DLD1 (cell line): ENCODE data around the gene PEX10.

Experiments used
- in situ Hi-C: cut with HindIII; loops from 2 replicates; pipeline ENCODE4 v1.10.0; 2017; ENCODE audit warnings: low sequenced_read_pairs

PEX10 gene

GRCh38 chr1:2406451-2407041 lies 5.8 kb downstream of the PEX10 start:
- in situ Hi-C loops, result loop anchor here (10.0 kb wide), 1 partner anchor 192 kb away; no protein-coding TSS in a partner anchor

- in situ Hi-C loops, result loop anchor here (10.0 kb wide), 1 partner anchor 191 kb away; no protein-coding TSS in a partner anchor
Observed at GRCh38 chr1:2405588-2406295, 6.6 kb downstream of the PEX10 start.

GRCh38 chr1:2404890-2405511 lies 7.4 kb downstream of the PEX10 start:
- in situ Hi-C loops, result loop anchor here (10.0 kb wide), 1 partner anchor 190 kb away; no protein-coding TSS in a partner anchor

GRCh38 chr1:2404142-2404889 lies 8.0 kb downstream of the PEX10 start:
- in situ Hi-C loops, result loop anchor here (10.0 kb wide), 1 partner anchor 190 kb away; no protein-coding TSS in a partner anchor

GRCh38 chr1:2403273-2403672 lies 9.1 kb downstream of the PEX10 start:
- in situ Hi-C loops, result loop anchor here (10.0 kb wide), 1 partner anchor 188 kb away; no protein-coding TSS in a partner anchor

GRCh38 chr1:2402420-2402819 lies 9.9 kb downstream of the PEX10 start:
- in situ Hi-C loops, result loop anchor here (10.0 kb wide), 1 partner anchor 188 kb away; no protein-coding TSS in a partner anchor

- in situ Hi-C loops, result loop anchor here (10.0 kb wide), 1 partner anchor 186 kb away; no protein-coding TSS in a partner anchor
Observed at GRCh38 chr1:2400950-2401649, 11.3 kb downstream of the PEX10 start.

- in situ Hi-C loops, result loop anchor here (10.0 kb wide), 1 partner anchor 186 kb away; no protein-coding TSS in a partner anchor
Observed at GRCh38 chr1:2400576-2400909, 11.8 kb downstream of the PEX10 start.

GRCh38 chr1:2399890-2400575 lies 12.3 kb downstream of the PEX10 start:
- in situ Hi-C loops, result loop anchor here (10.0 kb wide), 2 partner anchors 185 to 205 kb away; partner anchors contain the start of gene FAAP20

- in situ Hi-C loops, result loop anchor here (10.0 kb wide), 1 partner anchor 204 kb away; the partner anchor contains the start of gene FAAP20
Observed at GRCh38 chr1:2398871-2399270, 13.5 kb downstream of the PEX10 start.

- in situ Hi-C loops, result loop anchor here (10.0 kb wide), 1 partner anchor 202 kb away; the partner anchor contains the start of gene FAAP20
Observed at GRCh38 chr1:2397007-2397679, 15.2 kb downstream of the PEX10 start.

GRCh38 chr1:2396476-2396875 lies 15.9 kb downstream of the PEX10 start:
- in situ Hi-C loops, result loop anchor here (10.0 kb wide), 1 partner anchor 202 kb away; the partner anchor contains the start of gene FAAP20

- in situ Hi-C loops, result loop anchor here (10.0 kb wide), 1 partner anchor 201 kb away; the partner anchor contains the start of gene FAAP20
Observed at GRCh38 chr1:2396059-2396458, 16.3 kb downstream of the PEX10 start.

GRCh38 chr1:2395245-2395644 lies 17.1 kb downstream of the PEX10 start:
- in situ Hi-C loops, result loop anchor here (10.0 kb wide), 1 partner anchor 200 kb away; the partner anchor contains the start of gene FAAP20

- in situ Hi-C loops, result loop anchor here (10.0 kb wide), 1 partner anchor 200 kb away; the partner anchor contains the start of gene FAAP20
Observed at GRCh38 chr1:2394761-2395160, 17.6 kb downstream of the PEX10 start.

- in situ Hi-C loops, result loop anchor here (10.0 kb wide), 1 partner anchor 199 kb away; the partner anchor contains the start of gene FAAP20
Observed at GRCh38 chr1:2394220-2394619, 18.1 kb downstream of the PEX10 start.

- in situ Hi-C loops, result loop anchor here (10.0 kb wide), 1 partner anchor 199 kb away; the partner anchor contains the start of gene FAAP20
Observed at GRCh38 chr1:2393471-2393877, 18.9 kb downstream of the PEX10 start.

GRCh38 chr1:2392686-2393085 lies 19.7 kb downstream of the PEX10 start:
- in situ Hi-C loops, result loop anchor here (10.0 kb wide), 1 partner anchor 198 kb away; the partner anchor contains the start of gene FAAP20
